Mammary epithelial cell (primary cell): ENCODE data around the gene INPP5A.

Experiments used
- CTCF ChIP-seq, 2 donors: IDR thresholded peaks in 1 of 2; conservative IDR thresholded peaks in 1 of 2; 2 replicates each; pipeline ENCODE4 v1.5.1; 2011 to 2012; ENCODE audit warnings: inconsistent platforms in 2 of 2, low read length in 2 of 2, mild to moderate bottlenecking in 2 of 2, control low read depth in 1 of 2, low read depth in 1 of 2; ENCODE audit not compliant: insufficient read depth in 1 of 2; ENCODE audit errors: extremely low read depth in 1 of 2
- EZH2 ChIP-seq: IDR thresholded peaks from 2 replicates; pipeline ENCODE4 v1.6.1; 2012; ENCODE audit warnings: low read length, inconsistent platforms, borderline replicate concordance

GRCh38 chr10:132728741-132729140, 191.2 kb downstream of the INPP5A start:
- TF ChIP-seq CTCF (conservative IDR thresholded peaks at IDR 0.05 in 1 of 2, IDR thresholded peaks at IDR 0.05 in 1 of 2; ENCODE audit: extremely low read depth in 1 of 2, insufficient read depth in 1 of 2, low read depth in 1 of 2, low read length in 2 of 2): no peak
- no peak for TF ChIP-seq EZH2
